ENCODE measurements around the gene ACTG1. TPM values are rescaled to one million over a fixed set of nuclear protein-coding genes. Genes with fewer than 3 reads are reported as not detected.

Gene ACTG1
- total and polyA plus RNA-seq, 9 of the 15 experiments (the other 6 are each of a cell fraction or from before 2014, with no cell fraction given): 224 to 1,775 (median 568) TPM

- TF ChIP-seq ZBTB2 (IDR thresholded peaks at IDR 0.05) (no peak), ILK (tag; IDR thresholded peaks at IDR 0.05; ENCODE audit: borderline replicate concordance, low read depth) (no peak), ZNF274 (IDR thresholded peaks at IDR 0.05; ENCODE audit: borderline replicate concordance, low read depth, low read length) (no peak), SP1 (CRISPR knock-in tag; IDR thresholded peaks at IDR 0.05) (0 out of 2 replicates have a peak, but pooled peaks have one; percentile 4), SAFB (IDR thresholded peaks at IDR 0.05; ENCODE audit: borderline replicate concordance, low read depth, low read length) (no peak), ELK1 (CRISPR knock-in tag; IDR thresholded peaks at IDR 0.05) (no peak), SIN3A (IDR thresholded peaks at IDR 0.05; ENCODE audit: borderline replicate concordance in 2 of 2, control insufficient read depth in 1 of 2, low read depth in 2 of 2, low read length in 2 of 2) (no peak), SRSF9 (IDR thresholded peaks at IDR 0.05; ENCODE audit: borderline replicate concordance, low read depth, low read length) (no peak), ZNF253 (CRISPR knock-in tag; conservative IDR thresholded peaks at IDR 0.05) (no peak), MYNN (IDR thresholded peaks at IDR 0.05) (no peak), MYNN (CRISPR knock-in tag; IDR thresholded peaks at IDR 0.05) (no peak), ZNF311 (CRISPR knock-in tag; IDR thresholded peaks at IDR 0.05) (no peak), THRA (IDR thresholded peaks at IDR 0.05) (no peak), MCM3 (IDR thresholded peaks at IDR 0.05) (no peak)
- TF ChIP-seq, protein P1, sequence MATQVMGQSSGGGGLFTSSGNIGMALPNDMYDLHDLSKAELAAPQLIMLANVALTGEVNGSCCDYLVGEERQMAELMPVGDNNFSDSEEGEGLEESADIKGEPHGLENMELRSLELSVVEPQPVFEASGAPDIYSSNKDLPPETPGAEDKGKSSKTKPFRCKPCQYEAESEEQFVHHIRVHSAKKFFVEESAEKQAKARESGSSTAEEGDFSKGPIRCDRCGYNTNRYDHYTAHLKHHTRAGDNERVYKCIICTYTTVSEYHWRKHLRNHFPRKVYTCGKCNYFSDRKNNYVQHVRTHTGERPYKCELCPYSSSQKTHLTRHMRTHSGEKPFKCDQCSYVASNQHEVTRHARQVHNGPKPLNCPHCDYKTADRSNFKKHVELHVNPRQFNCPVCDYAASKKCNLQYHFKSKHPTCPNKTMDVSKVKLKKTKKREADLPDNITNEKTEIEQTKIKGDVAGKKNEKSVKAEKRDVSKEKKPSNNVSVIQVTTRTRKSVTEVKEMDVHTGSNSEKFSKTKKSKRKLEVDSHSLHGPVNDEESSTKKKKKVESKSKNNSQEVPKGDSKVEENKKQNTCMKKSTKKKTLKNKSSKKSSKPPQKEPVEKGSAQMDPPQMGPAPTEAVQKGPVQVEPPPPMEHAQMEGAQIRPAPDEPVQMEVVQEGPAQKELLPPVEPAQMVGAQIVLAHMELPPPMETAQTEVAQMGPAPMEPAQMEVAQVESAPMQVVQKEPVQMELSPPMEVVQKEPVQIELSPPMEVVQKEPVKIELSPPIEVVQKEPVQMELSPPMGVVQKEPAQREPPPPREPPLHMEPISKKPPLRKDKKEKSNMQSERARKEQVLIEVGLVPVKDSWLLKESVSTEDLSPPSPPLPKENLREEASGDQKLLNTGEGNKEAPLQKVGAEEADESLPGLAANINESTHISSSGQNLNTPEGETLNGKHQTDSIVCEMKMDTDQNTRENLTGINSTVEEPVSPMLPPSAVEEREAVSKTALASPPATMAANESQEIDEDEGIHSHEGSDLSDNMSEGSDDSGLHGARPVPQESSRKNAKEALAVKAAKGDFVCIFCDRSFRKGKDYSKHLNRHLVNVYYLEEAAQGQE (IDR thresholded peaks at IDR 0.05; ENCODE audit: borderline replicate concordance): peak; percentile 47
- TF ChIP-seq, protein P1 (CRISPR knock-in tag; IDR thresholded peaks at IDR 0.05; ENCODE audit: low read depth): no peak
These were observed 32.2 kb downstream of the ACTG1 start (continued) for GRCh38 chr17:81480140-81481072.

Measured in K562 (cell line).